GM10248 (cell line): ENCODE results near the gene DCXR.

Experiments used
- CTCF ChIA-PET: fragments of 300-600 bp; sonication (Branson Sonifier 250); formaldehyde crosslinking; extraction: SDS; loops from one replicate; lab custom pipeline; 2021; ENCODE audit warnings: antibody characterized with exemption; lab: Yijun Ruan, JAX
- POLR2A ChIA-PET: fragments of 350-650 bp; sonication (Branson Sonifier 250); formaldehyde crosslinking; extraction: SDS; loops from one replicate; lab custom pipeline; 2020; ENCODE audit warnings: antibody characterized with exemption; lab: Yijun Ruan, JAX
- DNase-seq: peaks from one replicate; pipeline ENCODE4 v3.0.0; 2012; ENCODE audit errors: extremely low spot score
- CTCF ChIP-seq: IDR thresholded peaks from 2 replicates; pipeline ENCODE4 v1.5.1; 2012; ENCODE audit warnings: mild to moderate bottlenecking, low read depth; ENCODE audit errors: extremely low read depth, missing control alignments, control extremely low read depth

The DCXR gene

GRCh38 chr17:82018152-82018988, 19.1 kb downstream of the DCXR start:
- ChIA-PET CTCF (interaction anchor here (1.6 to 10.6 kb wide), 3 partner anchors 58 to 137 kb away, joined by 3 to 106 read pairs (median 12); partner anchors contain the start of gene NOTUM), POLR2A (interaction anchor here (0.5 to 1.0 kb wide), 2 partner anchors 19 to 597 kb away, joined by 3 read pairs; partner anchors contain the start of gene DCXR)
- DNase-seq: no peak
- TF ChIP-seq CTCF: no peak

DNA sequence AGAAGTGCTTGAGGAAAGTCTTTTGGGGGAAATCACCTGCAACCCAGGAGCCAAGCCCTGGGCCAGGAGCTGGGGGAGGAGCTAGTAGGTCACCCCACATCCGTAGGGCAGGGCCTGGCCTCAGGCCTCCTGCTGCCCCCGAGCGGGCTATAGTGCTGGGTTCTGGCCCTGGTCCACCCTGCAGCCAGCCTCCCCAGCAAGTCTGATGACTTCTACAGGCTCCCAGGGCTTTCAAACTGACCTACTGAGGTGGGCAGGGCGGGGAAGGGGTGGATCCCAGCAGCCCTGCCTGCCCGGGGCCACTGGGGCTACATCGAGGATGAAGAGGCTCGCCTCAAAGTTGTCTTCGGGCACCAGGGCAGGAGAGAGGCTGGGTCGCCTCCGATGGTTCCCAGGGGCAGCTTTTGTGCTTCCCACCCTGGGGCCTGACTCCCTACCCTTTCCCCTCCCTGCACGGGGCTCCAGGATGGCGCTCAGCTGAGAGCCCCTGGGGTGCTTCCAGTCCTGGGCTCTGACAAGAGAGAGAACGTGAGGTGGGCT, 19.8 kb downstream of the DCXR start:
- DNase-seq: no peak
- CTCF ChIA-PET: interaction anchor here (1.0 to 10.6 kb wide), 3 partner anchors 28 to 63 kb away, joined by 3 to 106 read pairs (median 4); partner anchors contain the start of gene NOTUM
- POLR2A ChIA-PET: interaction anchor here (0.5 to 1.0 kb wide), 2 partner anchors 20 to 598 kb away, joined by 3 read pairs; partner anchors contain the start of gene DCXR
- no peak for TF ChIP-seq CTCF

DNA sequence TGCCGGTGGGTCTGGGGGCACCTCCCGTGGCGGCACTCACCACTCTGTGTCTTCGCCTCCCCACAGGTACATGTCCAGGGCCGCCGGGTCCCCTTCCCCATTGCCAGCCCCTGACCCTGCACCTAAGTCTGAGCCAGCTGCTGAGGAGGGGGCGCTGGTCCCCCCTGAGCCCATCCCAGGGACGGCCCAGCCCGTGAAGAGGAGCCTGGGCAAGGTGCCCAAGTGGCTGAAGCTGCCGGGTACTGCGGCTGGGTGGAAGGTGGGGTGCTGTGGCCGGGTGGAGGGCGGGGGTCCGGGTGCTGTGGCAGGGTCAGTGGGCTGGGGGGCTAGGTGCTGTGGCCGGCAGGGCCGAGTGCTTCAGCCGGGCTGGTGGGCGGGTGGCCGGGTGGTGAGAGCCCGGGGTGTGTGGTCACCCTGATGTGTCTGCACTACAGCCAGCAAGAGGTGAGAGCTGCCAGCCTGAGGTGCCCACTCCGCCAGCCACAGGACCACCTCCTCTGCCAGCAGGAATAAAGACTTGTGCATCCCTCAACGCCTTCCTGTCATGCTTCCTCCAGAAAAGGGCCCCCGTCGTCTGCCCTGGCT, 20.5 kb downstream of the DCXR start:
- CTCF ChIA-PET: interaction anchor here (1.0 to 10.6 kb wide), 4 partner anchors 21 to 62 kb away, joined by 3 to 106 read pairs (median 4); partner anchors contain the start of genes DCXR and NOTUM
- POLR2A ChIA-PET: interaction anchor here (1.0 kb wide), 1 partner anchor 21 kb away, joined by 3 read pairs; the partner anchor contains the start of gene DCXR
- DNase-seq: no peak
- TF ChIP-seq CTCF: no peak

- DNase-seq: no peak
- no peak for TF ChIP-seq CTCF
- CTCF ChIA-PET: interaction anchor here (1.0 to 10.6 kb wide), 4 partner anchors 21 to 62 kb away, joined by 3 to 106 read pairs (median 4); partner anchors contain the start of genes DCXR and NOTUM
- POLR2A ChIA-PET: no interaction called here
Observed at GRCh38 chr17:82016061-82016874, 21.2 kb downstream of the DCXR start.

DNA sequence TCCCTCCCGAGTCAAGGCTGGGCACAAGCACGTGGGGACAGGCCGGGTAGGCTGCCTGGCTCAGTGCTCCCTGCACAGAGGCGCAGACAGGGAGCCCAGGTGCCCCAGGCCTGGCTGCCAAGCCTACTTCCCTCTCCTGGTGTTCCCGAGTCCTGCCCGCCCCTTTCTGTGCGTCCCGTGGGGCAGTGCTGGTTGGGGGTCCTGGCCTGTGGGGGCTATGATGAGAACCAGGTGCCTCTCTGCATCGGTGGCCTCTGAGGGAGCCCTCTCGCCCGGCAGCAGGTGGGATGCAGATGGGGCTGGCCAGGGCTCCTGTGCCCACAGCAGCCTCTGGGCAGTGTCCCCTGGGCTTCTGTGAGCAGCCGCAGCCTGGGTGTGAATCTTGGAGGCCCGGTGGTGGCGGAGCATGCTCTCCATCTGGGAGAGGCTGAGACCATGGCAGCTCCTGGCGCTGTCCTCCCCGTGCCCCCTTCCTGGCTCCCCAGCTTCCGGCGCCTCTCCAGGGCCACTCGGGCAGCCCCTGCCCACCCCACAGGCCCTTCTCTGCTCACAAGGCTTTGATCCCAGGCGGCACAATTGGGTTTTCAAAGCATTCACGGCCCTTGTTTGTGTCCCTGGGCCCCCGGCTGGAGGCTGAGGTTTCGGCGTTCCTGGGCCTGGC, 22.1 kb downstream of the DCXR start:
- no peak for DNase-seq
- no peak for TF ChIP-seq CTCF
- ChIA-PET POLR2A (interaction anchor here (0.5 kb wide), 1 partner anchor 269 kb away, joined by 3 read pairs; no protein-coding TSS in a partner anchor), CTCF (interaction anchor here (0.8 to 10.6 kb wide), 3 partner anchors 22 to 55 kb away, joined by 4 to 106 read pairs (median 5); partner anchors contain the start of genes DCXR and NOTUM)
